Measurements from ENCODE around the gene ZBED2. TPM values are rescaled to one million over a fixed set of nuclear protein-coding genes. Genes with fewer than 3 reads are reported as not detected.
A peak's percentile ranks its signal among the peaks of the same experiment; 100 is the strongest.

The ZBED2 gene
- total RNA-seq, 1 donor from 2014 or later, result 1.0 TPM

GRCh38 chr3:111581403-111582119 lies 13.6 kb downstream of the ZBED2 start:
- peaks cover 3% of the 10 kb centered on the region for H3K36me3 Mint-ChIP-seq (ENCODE audit: low read depth, unreplicated experiment)
- no peaks in the 10 kb centered on the region for H3K79me2 ChIP-seq (ENCODE audit: insufficient read depth, low read length)
- H4K20me1 ChIP-seq (ENCODE audit: insufficient read depth, low read length), result no peaks in the 10 kb centered on the region
- H3K9me3 Mint-ChIP-seq (ENCODE audit: unreplicated experiment), result peaks cover 7% of the 10 kb centered on the region
- peak overlapping the region; percentile 94 for H3K27ac Mint-ChIP-seq (ENCODE audit: unreplicated experiment)
- no peak overlapping the region for H3K4me3 ChIP-seq (ENCODE audit: insufficient read depth, low read depth, low read length)
- peak overlapping the region; percentile 61 for H3K4me2 ChIP-seq (ENCODE audit: low read length)
- H3K4me3 Mint-ChIP-seq (ENCODE audit: unreplicated experiment), result no peak overlapping the region
- H3K9me3 ChIP-seq (ENCODE audit: insufficient read depth, low read depth, low read length), result no peaks in the 10 kb centered on the region
- no peaks in the 10 kb centered on the region for H3K36me3 ChIP-seq (ENCODE audit: insufficient read depth, low read length)
- peaks cover 45% of the 10 kb centered on the region for H3K4me1 Mint-ChIP-seq (ENCODE audit: low read depth, unreplicated experiment)
- FAIRE-seq (no peak), DNase-seq (ENCODE audit: low read depth) (no peak)
- no peaks in the 10 kb centered on the region for H3K27me3 Mint-ChIP-seq (ENCODE audit: low read depth, unreplicated experiment)
- H3K27ac ChIP-seq (ENCODE audit: low read depth, low read length), result peak overlapping the region; percentile 72
- H3K9ac ChIP-seq (ENCODE audit: low read length), result peak overlapping the region; percentile 46
- no peak for TF ChIP-seq EZH2 (IDR thresholded peaks at IDR 0.05; ENCODE audit: insufficient read depth, low read length)
- TF ChIP-seq, protein P1, sequence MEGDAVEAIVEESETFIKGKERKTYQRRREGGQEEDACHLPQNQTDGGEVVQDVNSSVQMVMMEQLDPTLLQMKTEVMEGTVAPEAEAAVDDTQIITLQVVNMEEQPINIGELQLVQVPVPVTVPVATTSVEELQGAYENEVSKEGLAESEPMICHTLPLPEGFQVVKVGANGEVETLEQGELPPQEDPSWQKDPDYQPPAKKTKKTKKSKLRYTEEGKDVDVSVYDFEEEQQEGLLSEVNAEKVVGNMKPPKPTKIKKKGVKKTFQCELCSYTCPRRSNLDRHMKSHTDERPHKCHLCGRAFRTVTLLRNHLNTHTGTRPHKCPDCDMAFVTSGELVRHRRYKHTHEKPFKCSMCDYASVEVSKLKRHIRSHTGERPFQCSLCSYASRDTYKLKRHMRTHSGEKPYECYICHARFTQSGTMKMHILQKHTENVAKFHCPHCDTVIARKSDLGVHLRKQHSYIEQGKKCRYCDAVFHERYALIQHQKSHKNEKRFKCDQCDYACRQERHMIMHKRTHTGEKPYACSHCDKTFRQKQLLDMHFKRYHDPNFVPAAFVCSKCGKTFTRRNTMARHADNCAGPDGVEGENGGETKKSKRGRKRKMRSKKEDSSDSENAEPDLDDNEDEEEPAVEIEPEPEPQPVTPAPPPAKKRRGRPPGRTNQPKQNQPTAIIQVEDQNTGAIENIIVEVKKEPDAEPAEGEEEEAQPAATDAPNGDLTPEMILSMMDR (IDR thresholded peaks at IDR 0.05; ENCODE audit: insufficient read depth, low read depth, low read length), result no peak
- H3K4me1 ChIP-seq (ENCODE audit: insufficient read depth, low read length), result peaks cover 21% of the 10 kb centered on the region
- no peaks in the 10 kb centered on the region for H3K27me3 ChIP-seq (ENCODE audit: insufficient read depth, low read length)
- no peak overlapping the region for H2AFZ ChIP-seq (ENCODE audit: low read depth, low read length)

DNA sequence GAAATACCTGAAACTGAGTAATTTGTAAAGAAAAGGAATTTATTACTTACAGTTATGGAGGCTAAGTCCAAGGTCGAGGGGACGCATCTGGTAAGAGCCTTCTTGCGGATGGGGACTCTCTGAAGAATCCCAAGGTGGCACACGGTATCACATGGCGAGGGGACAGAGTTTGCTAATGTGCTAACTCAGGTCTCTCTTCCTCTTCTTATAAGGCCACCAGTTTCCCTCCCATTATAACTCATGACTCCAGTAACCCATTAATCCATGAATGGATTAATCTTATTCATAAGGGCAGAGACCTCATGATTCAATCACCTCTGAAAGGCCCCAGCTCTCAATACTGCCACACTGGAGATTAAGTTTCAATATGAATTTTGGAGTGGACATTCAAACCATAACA lies 15.7 kb downstream of the ZBED2 start:
- no peak for TF ChIP-seq EZH2 (IDR thresholded peaks at IDR 0.05; ENCODE audit: insufficient read depth, low read length)
- TF ChIP-seq, protein P1 (IDR thresholded peaks at IDR 0.05; ENCODE audit: insufficient read depth, low read depth, low read length), result no peak
- Mint-ChIP-seq H3K4me1 (ENCODE audit: low read depth, unreplicated experiment) (peaks cover 41% of the 10 kb centered on the region), H3K4me3 (ENCODE audit: unreplicated experiment) (no peak overlapping the region), H3K27me3 (ENCODE audit: low read depth, unreplicated experiment) (no peaks in the 10 kb centered on the region), H3K27ac (ENCODE audit: unreplicated experiment) (no peak overlapping the region), H3K36me3 (ENCODE audit: low read depth, unreplicated experiment) (peaks cover 1% of the 10 kb centered on the region), H3K9me3 (ENCODE audit: unreplicated experiment) (peaks cover 7% of the 10 kb centered on the region)
- DNase-seq (ENCODE audit: low read depth) (no peak), FAIRE-seq (no peak)
- Histone ChIP-seq H3K4me2 (ENCODE audit: low read length) (no peak overlapping the region), H4K20me1 (ENCODE audit: insufficient read depth, low read length) (no peaks in the 10 kb centered on the region), H3K9me3 (ENCODE audit: insufficient read depth, low read depth, low read length) (no peaks in the 10 kb centered on the region), H3K36me3 (ENCODE audit: insufficient read depth, low read length) (no peaks in the 10 kb centered on the region), H3K27ac (ENCODE audit: low read depth, low read length) (no peak overlapping the region), H3K9ac (ENCODE audit: low read length) (no peak overlapping the region), H3K79me2 (ENCODE audit: insufficient read depth, low read length) (no peaks in the 10 kb centered on the region), H3K4me3 (ENCODE audit: insufficient read depth, low read depth, low read length) (no peak overlapping the region), H3K4me1 (ENCODE audit: insufficient read depth, low read length) (peaks cover 15% of the 10 kb centered on the region), H3K27me3 (ENCODE audit: insufficient read depth, low read length) (no peaks in the 10 kb centered on the region), H2AFZ (ENCODE audit: low read depth, low read length) (no peak overlapping the region)

- no peaks in the 10 kb centered on the region for H3K27me3 Mint-ChIP-seq (ENCODE audit: low read depth, unreplicated experiment)
- peaks cover 1% of the 10 kb centered on the region for H3K9me3 Mint-ChIP-seq (ENCODE audit: unreplicated experiment)
- Histone ChIP-seq H3K27ac (ENCODE audit: low read depth, low read length) (no peak overlapping the region), H3K27me3 (ENCODE audit: insufficient read depth, low read length) (no peaks in the 10 kb centered on the region), H3K4me2 (ENCODE audit: low read length) (no peak overlapping the region), H3K9me3 (ENCODE audit: insufficient read depth, low read depth, low read length) (no peaks in the 10 kb centered on the region), H3K4me3 (ENCODE audit: insufficient read depth, low read depth, low read length) (no peak overlapping the region), H3K9ac (ENCODE audit: low read length) (no peak overlapping the region), H3K79me2 (ENCODE audit: insufficient read depth, low read length) (no peaks in the 10 kb centered on the region), H3K36me3 (ENCODE audit: insufficient read depth, low read length) (no peaks in the 10 kb centered on the region), H4K20me1 (ENCODE audit: insufficient read depth, low read length) (no peaks in the 10 kb centered on the region), H2AFZ (ENCODE audit: low read depth, low read length) (no peak overlapping the region), H3K4me1 (ENCODE audit: insufficient read depth, low read length) (peaks cover 15% of the 10 kb centered on the region)
- peaks cover under 1% of the 10 kb centered on the region for H3K36me3 Mint-ChIP-seq (ENCODE audit: low read depth, unreplicated experiment)
- DNase-seq (ENCODE audit: low read depth) (no peak), FAIRE-seq (no peak)
- no peak overlapping the region for H3K4me3 Mint-ChIP-seq (ENCODE audit: unreplicated experiment)
- TF ChIP-seq, protein P1 (IDR thresholded peaks at IDR 0.05; ENCODE audit: insufficient read depth, low read depth, low read length), result no peak
- no peak for TF ChIP-seq EZH2 (IDR thresholded peaks at IDR 0.05; ENCODE audit: insufficient read depth, low read length)
- H3K4me1 Mint-ChIP-seq (ENCODE audit: low read depth, unreplicated experiment), result peaks cover 36% of the 10 kb centered on the region
- H3K27ac Mint-ChIP-seq (ENCODE audit: unreplicated experiment), result no peak overlapping the region
These were observed 16.3 kb downstream of the ZBED2 start for GRCh38 chr3:111578867-111579266.
